Inflammatory macrophage treated with lipopolysaccharide for 4 hours (primary cell): Measurements from ENCODE around the gene SHISA4.
"Not testable (repeated sequence)": the region's sequence is repeated elsewhere in the genome, so short reads cannot be mapped to it uniquely, and the experiment has no call there.

ENCODE experiments used
- DNase-seq: peaks from one replicate; pipeline ENCODE4 v3.0.0-alpha.2; 2020

Gene SHISA4

GRCh38 chr1:201899683-201900429 lies 11.2 kb downstream of the SHISA4 start:
- DNase-seq = no peak

- no peak for DNase-seq
These were observed 11.8 kb downstream of the SHISA4 start for GRCh38 chr1:201900476-201900875.

DNA sequence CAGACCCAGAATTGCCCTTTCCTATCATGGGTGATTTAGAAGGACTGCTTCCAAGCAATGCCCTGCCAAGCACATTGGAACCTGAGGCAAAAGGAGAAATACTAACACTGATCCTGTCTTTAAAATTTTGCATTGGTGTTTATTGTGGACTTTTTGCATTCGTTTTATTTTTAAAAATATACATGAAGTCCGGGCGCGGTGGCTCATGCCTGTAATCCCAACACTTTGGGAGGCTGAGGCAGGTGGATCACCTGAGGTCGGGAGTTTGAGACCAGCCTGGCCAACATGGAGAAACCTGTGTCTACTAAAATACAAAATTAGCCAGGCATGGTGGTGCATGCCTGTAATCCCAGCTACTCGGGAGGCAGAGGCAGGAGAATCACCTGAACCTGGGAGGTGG lies 12.3 kb downstream of the SHISA4 start:
- DNase-seq = not testable (repeated sequence)

- DNase-seq = no peak
These were observed 13.5 kb downstream of the SHISA4 start for GRCh38 chr1:201902198-201902597.

- no peak for DNase-seq
These were observed 14.4 kb downstream of the SHISA4 start for GRCh38 chr1:201903135-201903534.

DNA sequence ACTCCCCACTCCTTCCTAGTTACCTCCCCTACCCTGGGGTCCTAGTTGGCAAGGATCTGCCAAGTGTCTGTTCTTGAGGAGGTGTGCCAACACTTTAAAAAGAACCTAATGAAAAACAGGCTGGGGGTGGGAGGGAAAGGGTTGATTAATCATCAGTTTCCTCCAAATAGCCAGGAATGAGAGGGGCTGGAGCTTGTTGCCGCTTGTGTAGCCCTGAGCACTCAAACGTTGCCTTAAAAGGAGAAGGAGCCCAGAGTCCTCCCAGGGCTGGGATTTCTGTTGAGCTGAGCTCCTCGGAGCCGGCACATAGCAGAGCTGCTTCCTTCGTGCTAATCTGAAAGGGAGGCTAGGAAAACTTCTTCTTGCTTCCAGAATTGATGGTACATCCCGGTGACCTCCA lies 15.9 kb downstream of the SHISA4 start:
- DNase-seq = no peak

DNA sequence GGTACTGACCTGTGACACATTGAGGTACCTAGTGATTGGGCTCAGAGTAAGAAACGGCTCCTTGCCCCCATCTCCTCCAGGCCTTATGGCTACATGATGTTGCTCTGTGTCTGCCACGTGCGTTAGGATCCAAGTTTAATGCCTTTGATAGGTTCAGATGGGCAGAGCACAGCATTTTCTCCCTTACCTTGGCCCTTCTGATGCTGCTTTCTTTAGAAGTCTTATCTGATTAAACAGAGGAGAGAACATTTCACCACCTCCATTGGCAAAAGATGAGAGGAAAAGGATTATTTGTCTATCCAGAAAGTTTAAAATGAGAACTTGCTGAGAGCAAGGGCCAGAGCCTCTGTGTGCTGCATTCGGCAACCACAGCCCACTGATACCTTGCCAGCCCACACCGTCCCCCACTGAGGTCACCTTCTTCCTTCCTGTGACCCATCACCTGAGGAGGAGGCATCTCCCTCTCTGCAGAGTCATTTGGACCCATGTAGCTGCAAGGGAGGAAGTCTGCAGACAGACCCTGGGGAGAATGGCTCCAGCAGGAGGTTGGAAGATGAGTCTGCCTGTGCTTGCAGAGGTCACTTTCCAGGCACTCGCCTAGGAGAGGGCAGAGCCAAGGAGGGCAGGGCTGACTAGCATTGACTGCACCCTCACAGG lies 16.7 kb downstream of the SHISA4 start:
- no peak for DNase-seq

GRCh38 chr1:201906336-201906735 lies 17.6 kb downstream of the SHISA4 start:
- no peak for DNase-seq

DNA sequence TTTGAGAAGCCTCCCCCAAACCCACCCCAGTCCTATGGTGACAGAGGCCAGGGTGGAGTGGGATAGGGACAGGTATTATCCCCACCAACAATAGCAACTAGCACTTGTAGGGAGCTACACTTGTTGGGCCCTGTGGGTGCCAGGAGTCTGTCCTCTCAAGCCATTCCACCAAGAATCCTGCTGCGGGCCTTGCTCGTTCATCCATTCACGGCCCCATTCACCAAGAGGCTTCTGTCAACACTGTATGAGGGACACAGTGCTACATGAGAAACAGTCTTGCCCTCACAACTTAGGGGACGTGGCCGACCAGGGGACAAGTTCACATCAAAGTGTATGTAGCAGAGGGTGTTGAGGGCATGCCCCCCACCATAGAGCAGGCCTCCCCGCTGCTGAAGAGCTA lies 18.9 kb downstream of the SHISA4 start:
- no peak for DNase-seq

DNA sequence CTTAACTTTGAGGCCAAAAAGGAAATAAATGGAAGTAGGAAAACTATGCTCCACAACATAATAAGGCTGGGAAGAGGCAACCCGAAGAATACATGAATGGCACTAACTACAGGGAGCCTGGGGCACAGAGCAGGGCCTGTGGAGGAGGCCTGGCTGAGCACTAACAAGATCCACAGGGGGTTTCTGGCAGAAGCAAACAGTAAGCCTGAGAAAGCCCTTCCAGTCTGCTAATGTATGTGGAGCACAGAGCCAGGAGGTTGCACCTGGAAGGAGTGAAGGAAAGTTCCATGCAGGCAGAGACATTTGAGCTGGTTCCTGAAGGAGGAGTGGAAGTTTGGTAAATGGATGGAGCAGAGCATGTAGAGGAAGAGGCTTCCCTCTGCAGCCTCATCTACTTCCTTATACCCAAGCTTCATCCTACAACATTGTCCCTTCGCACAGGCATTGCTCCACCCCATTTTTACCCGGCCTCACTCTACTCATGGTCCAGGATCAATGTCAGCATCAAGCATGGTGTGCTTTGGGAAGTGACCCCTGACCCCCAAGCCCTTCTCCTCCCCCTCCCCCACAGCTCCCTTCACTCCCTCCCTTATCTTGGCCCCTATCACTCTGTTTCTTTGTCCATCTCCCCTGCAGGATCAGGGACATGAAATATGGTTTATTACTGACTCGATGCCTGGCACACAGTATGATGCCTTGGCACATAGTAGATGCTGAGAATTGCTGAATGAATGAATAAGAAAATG lies 23.3 kb downstream of the SHISA4 start:
- no peak for DNase-seq

DNA sequence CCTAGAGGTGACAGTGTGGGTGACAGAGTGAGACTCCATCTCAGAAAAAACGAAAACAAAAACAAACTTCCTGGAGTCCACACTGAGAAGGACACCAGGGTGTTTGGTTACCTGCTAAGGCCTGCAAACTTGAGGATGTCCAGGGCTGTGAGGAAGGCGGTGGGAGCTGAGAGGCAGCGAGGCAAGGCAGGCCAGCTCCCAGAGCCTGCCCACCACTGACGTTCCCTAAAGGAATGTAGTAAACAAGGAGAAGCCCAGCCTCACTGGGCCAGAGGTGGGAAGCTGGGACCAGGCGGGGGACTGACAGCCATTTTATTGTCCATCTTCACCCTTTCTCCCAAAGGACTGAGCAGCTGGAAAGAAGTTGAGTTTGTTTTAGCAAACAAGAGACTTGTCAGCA lies 24.1 kb downstream of the SHISA4 start:
- DNase-seq = no peak

DNA sequence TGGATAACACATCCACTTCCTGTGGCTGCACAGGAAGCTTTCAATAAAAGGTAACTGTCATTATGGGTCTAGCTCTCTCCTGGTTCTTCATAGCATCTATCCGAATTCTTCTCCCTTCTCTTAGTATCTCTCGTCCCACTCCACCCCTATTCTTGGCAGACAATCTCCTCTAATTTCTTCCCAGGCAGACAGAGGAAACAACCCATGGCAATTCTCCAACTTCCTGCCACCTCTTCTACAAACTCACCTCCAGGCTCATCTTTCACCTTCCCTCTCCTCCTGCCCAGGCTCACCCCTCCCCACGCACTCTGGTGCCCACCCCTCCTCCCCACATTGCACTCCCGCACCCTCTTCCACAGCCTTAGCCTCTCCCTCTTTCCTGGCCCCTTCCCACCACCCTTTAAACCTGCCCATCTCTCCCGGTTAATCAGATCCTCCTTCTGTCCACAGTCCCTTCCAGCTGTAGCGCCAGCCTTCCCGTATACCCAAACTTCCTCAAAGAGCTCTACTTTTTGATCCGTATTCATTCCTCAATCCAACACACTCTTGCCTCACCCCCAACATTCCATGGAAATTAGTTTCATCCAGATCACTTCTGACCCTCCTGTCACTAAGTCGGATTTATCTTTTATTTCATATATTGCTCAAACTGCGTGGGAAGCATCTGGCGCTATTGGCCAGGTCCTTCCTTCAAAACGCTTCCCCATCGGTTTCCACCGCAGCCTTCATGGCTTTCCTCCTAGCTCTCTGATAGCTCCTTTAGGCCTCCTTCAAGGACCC lies 25.9 kb downstream of the SHISA4 start:
- no peak for DNase-seq

DNA sequence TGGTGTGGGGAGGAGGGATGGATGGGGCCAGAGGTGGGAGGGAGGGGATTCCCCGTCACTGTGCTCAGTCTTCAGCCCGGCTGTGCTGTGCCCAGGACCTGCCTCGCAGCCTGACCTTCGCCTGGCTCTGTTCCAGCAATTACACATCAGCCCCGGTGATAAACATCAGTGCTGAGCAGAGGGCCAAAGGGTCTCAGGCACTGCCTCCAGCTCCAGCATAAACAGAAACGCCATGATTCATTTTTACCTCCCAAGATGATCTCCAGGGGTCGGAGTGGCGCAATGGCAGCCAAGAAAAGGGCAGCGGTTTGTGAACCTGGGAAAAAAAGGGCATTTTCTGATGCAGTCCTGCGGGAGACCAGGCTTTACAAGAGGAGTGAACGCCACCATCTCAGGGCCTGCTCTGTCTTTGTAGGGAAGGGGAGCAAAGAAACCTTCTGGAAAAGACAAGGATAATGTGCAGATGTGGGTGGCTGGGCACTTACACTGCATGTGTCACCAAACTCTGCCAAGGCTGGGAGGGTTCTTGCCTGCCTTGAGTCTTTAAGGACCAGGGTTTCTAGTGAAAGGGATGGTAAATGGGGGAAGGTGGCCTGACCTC lies 28.1 kb downstream of the SHISA4 start:
- no peak for DNase-seq

- DNase-seq = no peak
These were observed 28.8 kb downstream of the SHISA4 start for GRCh38 chr1:201917362-201918033.

- DNase-seq = no peak
These were observed 29.6 kb downstream of the SHISA4 start for GRCh38 chr1:201918343-201918742.

GRCh38 chr1:201921952-201922558 lies 33.4 kb downstream of the SHISA4 start:
- no peak for DNase-seq

GRCh38 chr1:201925301-201925567 lies 36.5 kb downstream of the SHISA4 start:
- no peak for DNase-seq

GRCh38 chr1:201925981-201926645 lies 37.4 kb downstream of the SHISA4 start:
- no peak for DNase-seq

- DNase-seq = no peak
These were observed 39.6 kb downstream of the SHISA4 start for GRCh38 chr1:201928266-201928665.

DNA sequence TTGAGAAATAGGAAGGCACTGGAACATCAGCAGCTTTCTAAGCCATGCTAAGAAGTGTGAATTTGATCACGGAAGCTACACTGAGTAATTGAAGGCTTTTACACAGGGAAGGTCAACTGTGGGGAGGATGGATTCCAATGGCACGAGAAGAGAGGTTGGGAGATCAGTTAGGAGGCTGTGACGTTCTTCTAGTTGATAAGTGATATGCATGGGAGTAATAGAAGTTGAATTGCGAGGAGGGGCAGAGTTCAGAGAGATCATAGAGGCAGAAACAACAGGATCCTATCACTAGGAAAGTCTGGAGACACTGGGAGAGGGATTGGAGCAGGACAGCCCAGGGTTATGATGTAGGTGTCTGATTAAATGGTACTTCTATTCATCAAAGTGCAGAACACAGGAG lies 41.4 kb downstream of the SHISA4 start:
- no peak for DNase-seq

GRCh38 chr1:201930803-201931202 lies 42.1 kb downstream of the SHISA4 start:
- no peak for DNase-seq
